Right renal cortex interstitium (tissue), 3 donors: ENCODE data around the gene USHBP1. TPM values are rescaled to one million over a fixed set of nuclear protein-coding genes. Genes with fewer than 3 reads are reported as not detected.

Experiments used
- DNase-seq, 3 donors: peaks; one replicate each; pipeline ENCODE4 v3.0.0-alpha.2; 2013; ENCODE audit warnings: low read depth in 3 of 3, low spot score in 2 of 3
- polyA plus RNA-seq, 3 donors: library from polyadenylated mRNA; unstranded; fragments of 120-200 nt; gene quantifications; one replicate each; pipeline ENCODE4 v1.2.1, GENCODE V29; 2013; ENCODE audit not compliant: insufficient read length in 3 of 3

USHBP1 gene
- 1 to 10 TPM; 4.6 to 6.1 (median 5.4) TPM for polyA plus RNA-seq

GRCh38 chr19:17264641-17264979, at the start of gene USHBP1:
Gene USHBP1, minus strand, starts transcription at chr19:17264745. Its CDS starts 446 bp downstream, at chr19:17264299.
- no peak for DNase-seq

- DNase-seq = no peak
These were observed 49.6 kb upstream of the USHBP1 start for GRCh38 chr19:17314007-17314593.

- DNase-seq = no peak
These were observed 47.9 kb upstream of the USHBP1 start for GRCh38 chr19:17312189-17313113.

- DNase-seq = no peak
These were observed 47.1 kb upstream of the USHBP1 start for GRCh38 chr19:17311455-17312188.

- DNase-seq = no peak
These were observed 45.5 kb upstream of the USHBP1 start for GRCh38 chr19:17309965-17310461.

GRCh38 chr19:17309198-17309964, 44.8 kb upstream of the USHBP1 start, which contains the start of gene DDA1:
Gene DDA1, plus strand, starts transcription at chr19:17309563. Its CDS starts 92 bp downstream, at chr19:17309655.
- peak; percentile 97 to 99 (median 99) for DNase-seq

DNA sequence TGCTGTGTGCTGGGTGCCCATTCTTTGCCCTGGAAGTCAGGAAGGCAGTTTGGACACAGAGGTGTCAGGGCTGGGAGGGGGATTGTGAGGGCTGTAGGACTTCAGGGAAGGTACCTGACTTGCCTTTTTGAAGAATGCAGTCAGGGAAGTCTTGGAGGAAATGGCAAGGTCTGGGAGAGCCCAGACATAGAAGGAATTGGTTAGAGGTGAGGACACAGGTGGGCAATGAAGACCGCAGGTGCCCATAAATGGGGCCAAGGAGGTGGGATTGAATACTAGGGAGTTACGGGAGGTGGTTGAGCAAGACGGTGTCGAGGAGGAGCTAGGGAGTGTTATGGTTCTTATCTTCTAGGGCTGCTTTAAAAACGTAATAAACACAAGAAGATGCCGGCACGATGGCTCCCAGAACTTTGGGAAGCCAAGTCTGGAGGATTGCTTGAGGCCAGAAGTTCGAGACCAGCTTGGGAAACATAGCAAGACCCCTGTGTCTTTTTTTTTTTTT, 43.4 kb upstream of the USHBP1 start:
- DNase-seq = no peak

GRCh38 chr19:17306285-17306714, 41.8 kb upstream of the USHBP1 start:
- DNase-seq = no peak

- DNase-seq = peak; percentile 91 to 94 (median 92)
These were observed 41.2 kb upstream of the USHBP1 start, which contains the start of gene MRPL34 for GRCh38 chr19:17305517-17306284. Gene MRPL34, plus strand, starts transcription at chr19:17305872. Its CDS starts 21 bp downstream, at chr19:17305893.

DNA sequence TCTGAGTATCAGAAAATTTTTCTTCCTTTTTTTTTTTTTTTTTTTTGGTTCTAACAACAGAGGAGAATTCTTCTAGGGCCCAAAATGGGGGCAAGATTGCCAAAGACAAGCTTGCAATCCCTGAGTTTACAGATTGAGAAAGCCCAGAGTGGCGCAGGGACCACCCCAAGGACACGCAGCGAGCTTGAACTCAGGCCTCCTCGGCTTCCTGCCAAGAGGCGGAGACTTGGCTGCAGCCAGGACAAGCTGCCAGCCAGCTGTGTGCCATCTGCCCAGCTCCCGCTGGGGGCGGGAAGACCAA, 40.6 kb upstream of the USHBP1 start:
- DNase-seq = no peak

DNA sequence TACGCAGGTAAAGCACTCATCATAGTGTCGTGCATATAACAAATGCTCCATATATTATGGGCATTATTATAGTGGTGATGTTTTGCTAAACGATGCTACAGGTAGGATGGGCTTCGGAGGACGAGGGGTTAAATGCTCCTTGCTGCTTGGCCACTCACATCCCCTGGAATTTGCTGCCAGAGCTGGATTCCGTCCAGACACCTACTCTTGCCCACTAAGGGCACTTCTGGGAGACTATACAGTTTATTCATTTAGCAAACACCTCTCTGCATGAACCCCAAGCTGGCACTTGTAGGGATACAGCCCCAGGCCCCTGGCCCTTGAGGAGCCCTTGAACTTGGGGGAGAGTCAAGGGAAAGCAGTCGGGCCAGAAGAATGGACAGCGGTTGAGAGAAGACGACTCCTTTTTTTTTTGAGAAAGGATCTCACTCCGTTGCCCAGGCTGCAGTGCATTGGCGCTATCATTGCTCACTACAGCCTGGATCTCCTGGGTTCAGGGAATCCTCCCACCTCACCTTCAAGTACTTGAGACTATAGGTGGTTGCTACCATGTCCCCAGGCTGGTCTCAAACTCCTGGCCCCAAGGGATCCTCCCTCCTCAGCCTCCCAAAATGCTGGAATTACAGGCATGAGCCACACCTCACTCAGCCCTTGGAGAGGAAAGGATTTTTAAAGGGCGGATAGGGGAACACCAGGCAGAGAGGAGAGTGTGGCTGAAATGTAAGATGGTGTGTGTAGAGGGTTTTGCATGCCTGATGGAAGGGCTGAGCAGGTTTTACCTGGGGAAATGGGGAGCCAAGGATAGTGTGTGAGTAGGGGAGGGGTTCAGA, 40.1 kb upstream of the USHBP1 start:
- no peak for DNase-seq

- DNase-seq = no peak
These were observed 39.4 kb upstream of the USHBP1 start for GRCh38 chr19:17303940-17304267.

DNA sequence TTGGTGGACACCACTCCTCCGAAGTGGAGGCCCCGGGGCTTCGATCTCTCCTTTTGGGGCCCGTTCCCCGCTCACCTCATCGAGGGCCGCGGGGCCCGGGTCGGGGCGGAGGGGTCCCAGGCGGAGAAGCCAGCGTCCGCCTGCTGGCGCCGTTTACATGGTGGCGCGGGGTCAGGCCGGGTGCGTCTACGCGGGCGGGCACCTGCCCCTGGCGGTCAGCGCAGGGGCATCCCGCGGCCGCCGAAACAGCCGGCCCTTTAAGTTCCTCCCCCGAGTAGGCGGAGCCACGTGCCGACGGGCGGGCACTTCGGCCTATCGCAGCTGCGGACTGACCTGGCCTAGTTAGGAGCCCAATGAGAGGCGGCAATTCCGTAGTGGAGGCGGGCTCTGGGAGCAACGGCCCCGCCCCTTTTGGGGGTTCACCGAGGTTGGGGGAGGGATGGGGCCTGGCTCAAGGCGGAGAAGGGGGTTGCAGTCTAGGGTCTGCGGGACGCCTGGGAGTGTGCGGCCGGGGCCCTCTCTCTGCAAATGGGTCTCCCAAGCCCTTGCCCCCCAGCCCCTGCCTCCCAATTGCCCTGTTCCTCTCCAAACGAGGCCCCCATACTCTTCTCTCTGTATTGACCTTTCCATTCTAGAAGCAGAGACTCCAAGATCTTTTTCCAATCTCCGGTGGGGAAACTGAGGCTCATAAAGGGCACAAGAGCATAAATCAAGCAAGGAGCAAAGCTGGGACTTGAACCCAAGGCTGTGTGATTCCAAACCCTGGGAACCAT, 38.8 kb upstream of the USHBP1 start, which contains the start of gene ABHD8:
Gene ABHD8 (minus strand): TSS at position 259 of the 773 bp plus-strand sequence. CDS start 1,809 bp downstream, outside the sequence.
- DNase-seq = peak; percentile 86 to 89 (median 87)

GRCh38 chr19:17302391-17303166, 38.0 kb upstream of the USHBP1 start:
- no peak for DNase-seq

DNA sequence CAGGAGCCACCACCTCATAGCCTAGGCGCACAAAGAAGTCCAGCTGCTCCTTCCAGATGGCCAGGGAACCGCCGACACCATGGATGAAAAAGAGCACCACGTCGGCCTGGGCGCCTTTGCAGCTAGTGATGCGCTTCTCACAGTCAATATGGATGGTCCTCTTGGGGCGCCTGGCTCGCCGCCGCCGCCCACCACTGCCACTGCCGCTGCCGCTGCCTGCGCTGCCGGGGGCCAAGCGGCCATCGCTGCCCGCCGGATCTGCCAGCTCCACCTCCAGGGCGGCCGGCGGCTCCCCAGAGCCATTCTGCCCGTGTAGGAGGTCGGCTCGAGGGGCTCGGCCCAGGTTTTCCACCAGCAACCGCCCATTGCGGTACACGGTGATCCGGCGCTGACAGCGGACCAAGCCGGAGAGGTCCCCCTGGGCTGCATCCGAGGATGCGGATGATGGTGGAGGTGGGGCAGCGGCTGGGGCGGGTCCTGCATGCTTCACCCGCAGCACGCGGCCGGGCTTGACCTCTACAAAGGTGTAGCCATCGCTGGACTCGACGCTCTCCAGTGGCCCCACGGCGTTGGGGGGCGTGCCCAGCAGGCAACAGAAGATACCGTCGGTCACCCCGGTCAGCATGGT, 36.6 kb upstream of the USHBP1 start:
- no peak for DNase-seq

- no peak for DNase-seq
These were observed 32.4 kb upstream of the USHBP1 start for GRCh38 chr19:17296976-17297375.
